CD4-positive, alpha-beta T cell treated with Interferon alpha-2 for 1 hour (primary cell): ENCODE data around the gene TTC4.

Experiments used
- DNase-seq, 2 donors: peaks; one replicate each; pipeline ENCODE4 v3.0.0-alpha.2; 2020 to 2022

Gene TTC4

GRCh38 chr1:54705153-54705552 lies 10.5 kb upstream of the TTC4 start:
- DNase-seq: no peak

- no peak for DNase-seq
Measured at GRCh38 chr1:54706419-54706818, 9.2 kb upstream of the TTC4 start.

GRCh38 chr1:54708385-54708784 lies 7.3 kb upstream of the TTC4 start:
- no peak for DNase-seq

GRCh38 chr1:54709547-54710292 lies 5.9 kb upstream of the TTC4 start:
- no peak for DNase-seq

DNA sequence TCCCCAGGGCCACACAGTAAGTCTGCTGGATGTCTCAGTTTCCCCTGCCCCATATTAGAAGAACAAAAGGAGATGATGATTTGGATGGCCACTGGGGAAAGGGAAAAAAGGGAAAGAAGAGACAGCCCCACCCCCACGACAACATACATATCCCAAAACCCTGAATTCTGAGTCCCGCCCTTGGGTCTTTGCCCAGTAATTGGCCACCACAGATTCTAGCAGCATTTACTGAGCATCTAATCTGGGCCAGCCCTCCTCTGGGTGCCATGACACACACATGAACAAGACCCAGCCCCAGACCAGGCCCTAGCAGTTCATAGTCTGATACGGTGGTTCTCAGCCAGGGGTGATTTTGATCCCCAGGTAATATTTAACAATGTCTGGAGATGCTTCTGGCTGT lies 5.2 kb upstream of the TTC4 start:
- DNase-seq: no peak

GRCh38 chr1:54710841-54711240 lies 4.8 kb upstream of the TTC4 start:
- DNase-seq: no peak

- DNase-seq: no peak
Measured at GRCh38 chr1:54711536-54711935, 4.1 kb upstream of the TTC4 start.

GRCh38 chr1:54714881-54715492 lies 674 bp upstream of the TTC4 start:
- no peak for DNase-seq

- DNase-seq: no peak
Measured at GRCh38 chr1:54716299-54717047, 812 bp downstream of the TTC4 start.

GRCh38 chr1:54721719-54722118 lies 6.1 kb downstream of the TTC4 start:
- DNase-seq: no peak

- DNase-seq: no peak
Measured at GRCh38 chr1:54723985-54724384, 8.3 kb downstream of the TTC4 start.

DNA sequence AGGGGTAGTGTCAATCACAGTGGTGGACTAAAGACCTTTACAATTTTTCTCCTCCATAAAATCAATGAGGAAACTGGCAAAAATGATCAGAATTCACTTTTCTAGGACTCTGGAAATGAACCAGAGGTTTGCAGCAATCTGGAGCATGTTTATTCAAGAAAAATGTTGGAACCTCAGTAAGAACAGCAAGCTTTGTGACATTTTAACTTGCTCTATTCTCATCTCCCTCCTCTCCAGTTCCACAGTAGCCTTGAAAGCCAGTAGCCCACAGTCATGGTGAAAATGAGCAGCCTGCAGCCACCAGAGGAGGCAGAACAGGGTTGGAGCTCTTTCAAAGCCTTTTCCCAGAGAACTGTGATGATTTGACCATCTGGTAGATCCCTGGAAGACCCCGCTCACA lies 9.1 kb downstream of the TTC4 start:
- DNase-seq: no peak

- DNase-seq: no peak
Measured at GRCh38 chr1:54728027-54728426, 12.4 kb downstream of the TTC4 start.

DNA sequence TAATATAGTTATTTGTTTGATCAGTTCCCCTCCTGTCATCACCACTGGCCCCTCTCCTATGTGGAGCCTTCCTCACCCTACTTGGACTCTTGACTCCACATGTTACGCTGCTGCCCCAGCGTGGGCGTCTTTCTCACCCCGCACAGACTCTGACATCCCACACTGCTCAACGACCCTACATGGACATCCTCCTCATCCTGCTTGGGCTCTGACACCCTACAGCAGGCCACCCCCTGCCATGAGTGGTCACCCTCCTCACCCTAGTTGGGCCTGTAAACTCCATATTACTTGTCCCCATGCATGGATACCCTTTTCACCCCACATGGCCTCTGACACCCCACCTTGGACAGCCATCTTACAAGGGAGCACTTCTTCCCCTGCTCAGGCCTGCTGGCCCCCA lies 21.0 kb downstream of the TTC4 start:
- no peak for DNase-seq

GRCh38 chr1:54738244-54738643 lies 22.6 kb downstream of the TTC4 start:
- no peak for DNase-seq

GRCh38 chr1:54741531-54741930 lies 25.9 kb downstream of the TTC4 start:
- DNase-seq: no peak

DNA sequence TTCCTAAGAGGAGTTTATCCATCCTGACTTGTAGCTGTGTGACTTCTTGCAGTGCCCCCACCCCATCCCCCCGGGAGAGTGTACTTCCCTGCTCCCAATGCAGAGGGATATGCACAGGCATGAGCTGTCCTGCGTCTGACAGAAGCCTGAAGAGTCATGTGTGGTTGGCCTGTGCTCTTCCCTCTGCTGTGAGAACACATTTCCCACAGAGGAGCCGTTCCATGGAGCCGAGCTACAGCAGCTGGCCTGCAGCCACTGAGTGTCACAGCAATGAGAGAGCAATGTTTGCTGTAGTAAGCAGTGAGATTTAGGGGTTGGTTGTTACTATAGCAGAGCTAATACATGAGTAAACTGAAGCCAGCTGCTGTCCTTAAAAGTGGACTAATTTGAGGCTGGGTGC lies 26.6 kb downstream of the TTC4 start:
- DNase-seq: no peak

DNA sequence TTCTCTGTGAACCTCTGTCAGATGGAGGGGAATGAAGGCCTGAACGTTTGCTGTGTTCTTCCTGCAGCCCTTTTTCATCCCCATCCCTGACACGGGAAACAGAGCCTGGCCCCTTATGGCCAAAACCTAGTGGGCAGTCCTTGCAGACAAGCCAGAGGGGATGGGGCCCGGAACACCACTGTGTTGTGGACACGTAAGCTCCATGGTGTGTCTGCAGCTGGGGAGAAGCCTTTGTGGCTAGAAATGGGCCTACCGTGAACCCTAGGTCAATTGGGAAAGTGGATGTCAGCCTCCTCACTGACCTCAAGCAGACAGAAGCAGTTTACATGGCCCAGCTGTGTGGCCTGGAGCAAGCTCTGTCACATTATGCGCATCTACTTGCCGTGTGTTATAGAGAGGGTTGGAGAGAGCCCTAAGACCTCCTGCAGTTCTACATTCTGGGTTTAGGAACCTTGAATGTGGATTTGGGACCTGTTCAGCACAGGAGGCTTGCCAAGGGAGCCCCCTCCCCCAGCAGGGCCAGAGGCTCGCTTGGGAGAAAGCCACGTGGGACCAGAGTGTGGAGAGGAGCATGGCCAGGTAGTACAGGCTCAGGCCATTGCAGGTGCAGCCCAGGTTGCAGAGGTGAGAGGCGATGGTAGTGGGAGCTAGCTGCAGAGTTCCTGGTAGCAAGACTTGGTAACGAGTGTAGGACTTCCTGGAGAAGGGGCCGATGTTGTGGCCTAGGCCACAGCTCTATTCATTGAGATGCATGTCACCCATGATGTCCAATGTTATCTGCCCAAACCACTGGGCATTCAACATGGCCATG lies 28.0 kb downstream of the TTC4 start:
- DNase-seq: no peak

DNA sequence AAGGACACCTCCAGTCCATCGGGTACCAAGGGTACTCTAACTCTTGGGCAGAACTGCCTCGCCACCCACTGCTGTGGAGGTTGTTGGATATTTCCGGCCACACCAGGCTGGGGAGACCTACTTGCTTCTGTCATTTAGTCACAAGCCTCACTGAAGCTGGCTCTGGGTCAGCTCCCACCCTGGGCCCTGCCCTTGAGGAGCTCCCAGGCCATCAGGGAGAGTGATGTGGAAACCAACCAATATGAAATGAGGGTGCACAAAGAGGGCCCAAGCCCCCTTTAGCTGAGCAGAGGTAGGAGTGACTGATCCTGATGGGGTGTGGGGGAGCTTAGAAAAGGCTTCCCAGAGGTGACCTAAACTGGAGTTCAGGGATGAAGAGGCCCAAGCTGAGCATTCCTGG lies 29.0 kb downstream of the TTC4 start:
- DNase-seq: no peak

- DNase-seq: no peak
Measured at GRCh38 chr1:54745274-54745673, 29.6 kb downstream of the TTC4 start.

DNA sequence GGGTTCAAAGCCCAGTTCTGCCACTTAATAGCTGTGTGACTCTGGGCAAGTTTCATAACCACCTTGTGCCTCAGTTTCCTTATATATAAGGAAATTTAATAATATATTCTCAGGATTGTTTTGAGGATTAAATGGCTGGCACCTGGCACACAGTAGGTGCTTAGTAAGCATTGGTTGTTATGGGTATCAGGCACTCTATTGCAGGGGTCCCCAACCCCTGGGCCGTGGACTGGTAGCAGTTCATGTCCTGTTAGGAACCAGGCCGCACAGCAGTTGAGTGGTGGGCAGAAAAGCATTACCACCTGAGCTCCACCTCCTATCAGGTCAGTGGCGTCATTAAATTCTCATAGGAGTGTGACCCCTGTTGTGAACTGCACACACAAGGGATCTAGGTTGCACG lies 30.2 kb downstream of the TTC4 start:
- no peak for DNase-seq

DNA sequence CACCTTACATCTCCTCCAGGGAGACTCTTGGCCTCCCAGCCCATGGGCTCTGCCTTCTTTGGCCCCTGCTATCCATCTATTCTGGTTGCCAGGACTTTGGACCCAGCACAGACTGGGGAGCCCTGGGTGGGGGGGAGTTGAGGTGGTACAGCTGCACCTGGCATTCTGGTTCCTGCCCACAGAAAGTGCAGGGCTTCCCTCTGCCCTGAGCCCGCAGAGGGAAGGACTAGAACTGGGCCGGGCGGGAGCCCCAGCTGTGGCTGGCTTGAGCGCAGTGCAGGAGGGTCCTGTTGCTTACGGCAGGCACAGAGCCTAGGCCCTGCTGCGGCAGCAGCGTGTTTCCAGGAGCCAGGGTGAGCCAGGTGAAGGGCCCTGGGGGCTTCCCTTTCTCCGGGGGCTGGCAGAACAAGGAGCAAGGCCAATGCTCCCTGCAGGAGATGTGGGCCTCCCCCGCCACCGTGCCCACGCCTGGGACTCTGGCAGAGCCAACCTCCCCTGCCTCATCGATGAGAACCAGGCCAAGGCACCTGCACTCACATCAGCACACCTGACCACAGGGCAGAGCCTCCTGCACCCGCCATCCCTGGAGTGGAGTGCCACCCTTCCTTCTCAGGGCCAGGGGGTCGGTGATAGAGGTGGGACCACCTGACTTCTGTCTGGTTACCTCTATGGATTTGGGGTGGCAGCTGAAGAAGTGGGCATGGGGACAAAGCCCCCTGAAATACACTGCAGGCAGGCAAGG lies 32.6 kb downstream of the TTC4 start:
- DNase-seq: no peak

GRCh38 chr1:54750596-54750995 lies 34.9 kb downstream of the TTC4 start:
- DNase-seq: no peak
